ENCODE measurements around the gene LPP.

Gene LPP

DNA sequence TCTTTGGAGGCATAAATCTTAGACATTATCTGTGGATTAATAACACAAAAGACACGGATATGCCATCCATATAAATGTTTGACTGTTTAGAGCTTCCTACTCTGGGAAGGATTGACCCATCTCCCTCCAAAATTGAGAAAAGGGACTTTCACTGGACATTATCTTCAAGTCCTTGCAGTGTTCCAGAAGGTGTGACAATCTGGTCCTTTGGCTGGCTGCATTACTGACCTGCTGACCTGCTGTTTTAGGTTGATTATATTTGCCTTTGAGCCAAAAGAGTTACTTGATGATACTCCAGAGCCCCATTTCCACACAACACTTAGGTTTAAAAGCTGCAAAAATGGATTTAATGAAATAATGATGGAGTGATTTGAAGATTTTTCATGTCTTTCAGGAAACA is 504.6 kb downstream of the LPP start:
- Histone ChIP-seq H3K27me3 (ENCODE audit: insufficient read depth, poor library complexity, severe bottlenecking) (no peaks in the 10 kb centered on the region), H3K4me3 (replicated peaks; ENCODE audit: insufficient read depth, low read length) (no peak overlapping the region), H3K27ac (replicated peaks) (no peak overlapping the region)
- TF ChIP-seq, protein P1, sequence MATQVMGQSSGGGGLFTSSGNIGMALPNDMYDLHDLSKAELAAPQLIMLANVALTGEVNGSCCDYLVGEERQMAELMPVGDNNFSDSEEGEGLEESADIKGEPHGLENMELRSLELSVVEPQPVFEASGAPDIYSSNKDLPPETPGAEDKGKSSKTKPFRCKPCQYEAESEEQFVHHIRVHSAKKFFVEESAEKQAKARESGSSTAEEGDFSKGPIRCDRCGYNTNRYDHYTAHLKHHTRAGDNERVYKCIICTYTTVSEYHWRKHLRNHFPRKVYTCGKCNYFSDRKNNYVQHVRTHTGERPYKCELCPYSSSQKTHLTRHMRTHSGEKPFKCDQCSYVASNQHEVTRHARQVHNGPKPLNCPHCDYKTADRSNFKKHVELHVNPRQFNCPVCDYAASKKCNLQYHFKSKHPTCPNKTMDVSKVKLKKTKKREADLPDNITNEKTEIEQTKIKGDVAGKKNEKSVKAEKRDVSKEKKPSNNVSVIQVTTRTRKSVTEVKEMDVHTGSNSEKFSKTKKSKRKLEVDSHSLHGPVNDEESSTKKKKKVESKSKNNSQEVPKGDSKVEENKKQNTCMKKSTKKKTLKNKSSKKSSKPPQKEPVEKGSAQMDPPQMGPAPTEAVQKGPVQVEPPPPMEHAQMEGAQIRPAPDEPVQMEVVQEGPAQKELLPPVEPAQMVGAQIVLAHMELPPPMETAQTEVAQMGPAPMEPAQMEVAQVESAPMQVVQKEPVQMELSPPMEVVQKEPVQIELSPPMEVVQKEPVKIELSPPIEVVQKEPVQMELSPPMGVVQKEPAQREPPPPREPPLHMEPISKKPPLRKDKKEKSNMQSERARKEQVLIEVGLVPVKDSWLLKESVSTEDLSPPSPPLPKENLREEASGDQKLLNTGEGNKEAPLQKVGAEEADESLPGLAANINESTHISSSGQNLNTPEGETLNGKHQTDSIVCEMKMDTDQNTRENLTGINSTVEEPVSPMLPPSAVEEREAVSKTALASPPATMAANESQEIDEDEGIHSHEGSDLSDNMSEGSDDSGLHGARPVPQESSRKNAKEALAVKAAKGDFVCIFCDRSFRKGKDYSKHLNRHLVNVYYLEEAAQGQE (IDR thresholded peaks at IDR 0.05; ENCODE audit: insufficient replicate concordance, low read depth) = no peak
- TF ChIP-seq POLR2AphosphoS5 (IDR thresholded peaks at IDR 0.05; ENCODE audit: low read depth) (no peak), CTCF (IDR thresholded peaks at IDR 0.05; ENCODE audit: insufficient read depth, low read length) (no peak)
- DNase-seq (ENCODE audit: low read depth in 1 of 2, low spot score in 1 of 2) = no peak

DNA sequence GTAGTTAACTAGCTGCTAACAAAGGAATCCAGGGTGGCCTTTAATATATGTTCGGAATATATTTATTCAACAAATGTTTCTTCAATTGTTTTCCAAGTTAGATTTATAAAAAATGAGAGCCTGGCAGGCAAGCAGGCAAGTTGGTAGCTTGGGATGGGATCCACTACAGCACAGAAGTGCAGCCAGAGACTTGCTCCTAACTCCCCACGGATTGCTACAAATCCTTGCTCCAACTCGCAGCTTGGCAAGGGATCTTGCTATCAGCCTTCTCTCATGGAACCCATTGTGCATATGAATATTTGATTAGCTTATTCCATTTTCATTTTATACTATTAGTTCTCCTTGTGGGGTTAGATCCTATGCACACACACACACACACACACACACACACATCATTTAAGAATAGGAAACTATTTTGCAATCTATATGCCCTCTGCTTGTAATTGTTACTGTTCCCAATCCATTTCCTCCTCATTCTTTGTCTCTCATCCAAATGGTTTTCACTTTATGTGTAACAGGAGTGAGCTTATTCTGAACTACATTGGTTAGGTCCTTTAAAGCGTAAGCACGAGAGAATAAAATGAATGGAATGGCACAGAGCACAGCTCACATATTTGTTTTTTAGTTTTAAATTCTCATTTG is 505.6 kb downstream of the LPP start:
- TF ChIP-seq GABPA (IDR thresholded peaks at IDR 0.05; ENCODE audit: low read depth) (no peak), POLR2AphosphoS5 (IDR thresholded peaks at IDR 0.05; ENCODE audit: low read depth) (no peak), CTCF (IDR thresholded peaks at IDR 0.05; ENCODE audit: insufficient read depth, low read length) (no peak), SPI1 (IDR thresholded peaks at IDR 0.05; ENCODE audit: borderline replicate concordance, low read depth) (no peak)
- TF ChIP-seq, protein P1 (IDR thresholded peaks at IDR 0.05; ENCODE audit: insufficient replicate concordance, low read depth) = no peak
- Histone ChIP-seq H3K4me3 (replicated peaks; ENCODE audit: insufficient read depth, low read length) (no peak overlapping the region), H3K27me3 (ENCODE audit: insufficient read depth, poor library complexity, severe bottlenecking) (no peaks in the 10 kb centered on the region), H3K27ac (replicated peaks) (no peak overlapping the region)
- DNase-seq (ENCODE audit: low read depth in 1 of 2, low spot score in 1 of 2) = no peak

- Histone ChIP-seq H3K27ac (replicated peaks) (no peak overlapping the region), H3K4me3 (replicated peaks; ENCODE audit: insufficient read depth, low read length) (no peak overlapping the region), H3K27me3 (ENCODE audit: insufficient read depth, poor library complexity, severe bottlenecking) (no peaks in the 10 kb centered on the region)
- TF ChIP-seq SPI1 (IDR thresholded peaks at IDR 0.05; ENCODE audit: borderline replicate concordance, low read depth) (no peak), GABPA (IDR thresholded peaks at IDR 0.05; ENCODE audit: low read depth) (no peak), CTCF (IDR thresholded peaks at IDR 0.05; ENCODE audit: insufficient read depth, low read length) (no peak), POLR2AphosphoS5 (IDR thresholded peaks at IDR 0.05; ENCODE audit: low read depth) (no peak)
- TF ChIP-seq, protein P1 (IDR thresholded peaks at IDR 0.05; ENCODE audit: insufficient replicate concordance, low read depth) = no peak
- DNase-seq (ENCODE audit: low read depth in 1 of 2, low spot score in 1 of 2) = no peak
Measured at GRCh38 chr3:188660415-188660814, 506.5 kb downstream of the LPP start.
